Amniotic epithelial cell (primary cell): ENCODE data around the gene MAGEA12.
"Not testable (repeated sequence)": the region's sequence is repeated elsewhere in the genome, so short reads cannot be mapped to it uniquely, and the experiment has no call there.

ENCODE experiments used
- DNase-seq: peaks from one replicate; pipeline ENCODE4 v3.0.0-alpha.2; 2010; ENCODE audit warnings: low read depth

MAGEA12 gene, protein sequence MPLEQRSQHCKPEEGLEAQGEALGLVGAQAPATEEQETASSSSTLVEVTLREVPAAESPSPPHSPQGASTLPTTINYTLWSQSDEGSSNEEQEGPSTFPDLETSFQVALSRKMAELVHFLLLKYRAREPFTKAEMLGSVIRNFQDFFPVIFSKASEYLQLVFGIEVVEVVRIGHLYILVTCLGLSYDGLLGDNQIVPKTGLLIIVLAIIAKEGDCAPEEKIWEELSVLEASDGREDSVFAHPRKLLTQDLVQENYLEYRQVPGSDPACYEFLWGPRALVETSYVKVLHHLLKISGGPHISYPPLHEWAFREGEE

DNA sequence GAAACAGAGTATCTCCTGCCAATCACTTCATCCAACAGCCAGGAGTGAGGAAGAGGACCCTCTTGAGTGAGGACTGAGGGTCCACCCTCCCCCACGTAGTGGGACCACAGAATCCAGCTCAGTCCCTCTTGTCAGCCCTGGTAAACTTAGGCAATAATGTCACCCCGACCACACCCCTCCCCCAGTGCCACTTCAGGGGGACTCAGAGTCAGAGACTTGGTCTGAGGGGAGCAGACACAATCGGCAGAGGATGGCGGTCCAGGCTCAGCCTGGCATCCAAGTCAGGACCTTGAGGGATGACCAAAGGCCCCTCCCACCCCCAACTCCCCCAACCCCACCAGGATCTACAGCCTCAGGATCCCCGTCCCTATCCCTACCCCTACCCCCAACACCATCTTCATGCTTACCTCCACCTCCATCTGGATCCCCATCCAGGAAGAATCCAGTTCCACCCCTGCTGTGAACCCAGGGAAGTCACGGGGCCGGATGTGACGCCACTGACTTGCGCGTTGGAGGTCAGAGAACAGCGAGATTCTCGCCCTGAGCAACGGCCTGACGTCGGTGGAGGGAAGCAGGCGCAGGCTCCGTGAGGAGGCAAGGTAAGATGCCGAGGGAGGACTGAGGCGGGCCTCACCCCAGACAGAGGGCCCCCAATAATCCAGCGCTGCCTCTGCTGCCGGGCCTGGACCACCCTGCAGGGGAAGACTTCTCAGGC, at the start of gene MAGEA12, which contains the start of gene CSAG1:
TSS of gene MAGEA12 (plus strand) at position 497 of the 715 bp plus-strand sequence. CDS start 2,405 bp downstream, outside the sequence.
TSS of gene CSAG1 (minus strand) at position 461 of the 715 bp plus-strand sequence. CDS start 1,261 bp downstream, outside the sequence.
- no peak for DNase-seq

GRCh38 chrX:152697952-152698931, 35.3 kb upstream of the MAGEA12 start, which contains the start of gene MAGEA3:
MAGEA3 (plus strand) TSS chrX:152698794; CDS start chrX:152700833, 2,039 bp downstream.
- DNase-seq, result not testable (repeated sequence)

GRCh38 chrX:152700390-152700789, 33.2 kb upstream of the MAGEA12 start:
- not testable (repeated sequence) for DNase-seq

DNA sequence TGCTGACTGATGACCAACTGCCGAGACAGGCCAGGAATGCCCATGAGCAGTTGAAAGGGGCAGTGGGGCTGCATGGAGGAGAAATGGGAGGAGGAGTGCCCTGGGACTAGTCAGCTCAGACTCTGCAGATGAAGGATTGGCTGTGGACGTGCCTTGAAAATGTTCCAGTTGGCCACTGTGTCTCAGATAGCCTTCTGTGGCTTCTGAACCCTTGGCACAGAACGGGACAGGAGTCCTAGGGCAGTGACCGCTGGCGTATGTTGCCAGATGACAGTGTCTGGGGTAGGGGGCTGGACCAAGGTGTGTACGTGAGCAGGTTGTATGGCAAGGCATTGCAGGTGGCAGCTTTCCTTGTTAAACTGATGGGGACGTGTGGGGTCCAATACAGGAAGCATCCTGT, 27.1 kb upstream of the MAGEA12 start:
- not testable (repeated sequence) for DNase-seq

GRCh38 chrX:152709173-152709572, 24.4 kb upstream of the MAGEA12 start, which contains the start of gene CSAG2:
CSAG2 (minus strand) TSS chrX:152709273; CDS start chrX:152709112, 161 bp downstream.
- DNase-seq, result not testable (repeated sequence)

- DNase-seq, result not testable (repeated sequence)
Measured at GRCh38 chrX:152713195-152713594, 20.4 kb upstream of the MAGEA12 start.

GRCh38 chrX:152713815-152714787, 19.5 kb upstream of the MAGEA12 start, which contains the start of gene MAGEA2B:
MAGEA2B (plus strand) TSS chrX:152714628; CDS start chrX:152717107, 2,479 bp downstream.
- DNase-seq, result not testable (repeated sequence)

DNA sequence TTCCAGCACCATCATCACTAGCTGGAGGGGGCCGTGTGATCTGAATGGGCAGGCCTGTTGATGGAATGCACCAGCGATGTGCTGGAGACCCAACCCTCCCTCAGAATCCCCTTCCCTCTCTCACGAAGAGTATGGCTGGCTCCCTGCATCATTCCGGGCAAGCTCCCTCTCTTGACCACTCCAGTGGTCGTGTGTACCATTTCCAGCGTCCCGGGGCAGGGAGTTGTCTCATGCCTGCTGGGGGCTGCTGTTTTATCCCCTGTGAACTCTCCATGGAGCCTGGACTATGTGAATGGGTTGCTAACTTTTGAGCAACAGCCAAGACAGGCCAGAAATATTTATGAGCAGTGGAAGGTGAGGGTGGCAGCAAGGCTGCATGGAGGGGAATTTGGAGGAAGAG, 8.1 kb upstream of the MAGEA12 start:
- no peak for DNase-seq

- DNase-seq, result not testable (repeated sequence)
Measured at GRCh38 chrX:152734143-152734858, 744 bp downstream of the MAGEA12 start.

DNA sequence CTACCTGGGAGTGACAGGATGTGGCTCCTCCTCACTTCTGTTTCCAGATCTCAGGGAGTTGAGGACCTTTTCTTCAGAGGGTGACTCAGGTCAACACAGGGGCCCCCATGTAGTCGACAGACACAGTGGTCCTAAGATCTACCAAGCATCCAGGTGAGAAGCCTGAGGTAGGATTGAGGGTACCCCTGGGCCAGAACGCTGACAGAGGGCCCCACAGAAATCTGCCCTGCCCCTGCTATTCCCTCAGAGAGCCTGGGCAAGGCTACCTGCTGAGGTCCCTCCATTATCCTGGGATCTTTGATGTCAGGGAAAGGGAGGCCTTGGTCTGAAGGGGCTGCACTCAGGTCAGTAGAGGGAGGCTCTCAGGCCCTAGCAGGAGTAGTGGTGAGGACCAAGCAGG, 1.5 kb downstream of the MAGEA12 start:
- DNase-seq, result no peak

GRCh38 chrX:152735860-152736511, 2.4 kb downstream of the MAGEA12 start:
- DNase-seq, result no peak

DNA sequence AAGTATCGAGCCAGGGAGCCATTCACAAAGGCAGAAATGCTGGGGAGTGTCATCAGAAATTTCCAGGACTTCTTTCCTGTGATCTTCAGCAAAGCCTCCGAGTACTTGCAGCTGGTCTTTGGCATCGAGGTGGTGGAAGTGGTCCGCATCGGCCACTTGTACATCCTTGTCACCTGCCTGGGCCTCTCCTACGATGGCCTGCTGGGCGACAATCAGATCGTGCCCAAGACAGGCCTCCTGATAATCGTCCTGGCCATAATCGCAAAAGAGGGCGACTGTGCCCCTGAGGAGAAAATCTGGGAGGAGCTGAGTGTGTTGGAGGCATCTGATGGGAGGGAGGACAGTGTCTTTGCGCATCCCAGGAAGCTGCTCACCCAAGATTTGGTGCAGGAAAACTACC, 3.0 kb downstream of the MAGEA12 start:
- DNase-seq, result not testable (repeated sequence)

DNA sequence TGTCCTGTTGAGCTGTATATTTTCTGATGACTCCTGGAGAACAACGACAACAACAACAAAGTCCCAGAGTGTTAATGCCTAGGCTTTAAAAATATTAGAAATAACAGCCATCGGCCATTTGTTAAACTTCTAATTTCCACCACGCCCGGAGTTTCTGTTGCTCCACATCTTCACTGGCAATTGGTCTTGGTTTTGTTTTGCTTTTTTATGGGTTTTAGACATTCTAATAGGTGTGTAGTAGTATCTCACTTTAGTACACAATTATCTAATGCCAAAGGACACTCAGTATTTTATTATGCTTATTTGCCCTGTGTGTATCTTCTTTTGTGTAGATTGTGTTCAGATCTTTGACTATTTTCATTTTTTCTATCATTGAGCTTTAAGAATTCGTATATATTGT, 5.0 kb downstream of the MAGEA12 start:
- no peak for DNase-seq

DNA sequence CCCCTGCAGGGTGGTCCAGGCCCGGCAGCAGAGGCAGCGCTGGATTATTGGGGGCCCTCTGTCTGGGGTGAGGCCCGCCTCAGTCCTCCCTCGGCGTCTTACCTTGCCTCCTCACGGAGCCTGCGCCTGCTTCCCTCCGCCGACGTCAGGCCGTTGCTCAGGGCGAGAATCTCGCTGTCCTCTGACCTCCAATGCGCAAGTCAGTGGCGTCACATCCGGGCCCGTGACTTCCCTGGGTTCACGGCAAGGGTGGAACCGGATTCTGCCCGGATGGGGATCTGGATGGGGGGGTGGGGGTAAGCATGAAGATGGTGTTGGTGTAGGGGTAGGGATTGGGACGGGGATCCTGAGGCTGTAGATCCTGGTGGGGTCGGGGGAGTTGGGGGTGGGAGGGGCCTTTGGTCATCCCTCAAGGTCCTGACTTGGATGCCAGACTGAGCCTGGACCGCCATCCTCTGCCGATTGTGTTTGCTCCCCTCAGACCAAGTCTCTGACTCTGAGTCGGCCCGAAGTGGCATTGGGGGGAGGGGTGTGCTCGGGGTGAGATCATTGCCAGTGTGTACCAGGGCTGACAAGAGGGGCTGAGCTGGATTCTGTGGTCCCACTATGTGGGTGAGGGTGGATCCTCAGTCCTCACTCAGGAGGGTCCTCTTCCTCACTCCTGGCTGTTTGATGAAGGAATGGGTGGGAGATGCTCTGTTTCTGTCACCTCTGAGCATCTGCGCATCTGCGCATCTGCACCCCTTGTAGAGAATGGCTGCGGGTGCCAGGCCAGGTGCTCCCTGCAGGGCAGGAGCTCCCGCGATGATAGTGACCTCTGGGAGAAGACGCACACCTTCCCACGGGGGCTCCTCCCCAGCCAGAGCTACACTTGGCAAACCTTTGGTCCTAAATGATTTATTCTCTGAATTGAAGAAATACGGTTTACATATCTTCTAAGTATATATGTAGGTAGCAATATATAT, 20.4 kb downstream of the MAGEA12 start, which contains the start of gene MAGEA2:
TSS of gene MAGEA2 (minus strand) at position 157 of the 965 bp plus-strand sequence. CDS start 2,479 bp downstream, outside the sequence.
- not testable (repeated sequence) for DNase-seq

- DNase-seq, result not testable (repeated sequence)
Measured at GRCh38 chrX:152754871-152755270, 21.3 kb downstream of the MAGEA12 start.

DNA sequence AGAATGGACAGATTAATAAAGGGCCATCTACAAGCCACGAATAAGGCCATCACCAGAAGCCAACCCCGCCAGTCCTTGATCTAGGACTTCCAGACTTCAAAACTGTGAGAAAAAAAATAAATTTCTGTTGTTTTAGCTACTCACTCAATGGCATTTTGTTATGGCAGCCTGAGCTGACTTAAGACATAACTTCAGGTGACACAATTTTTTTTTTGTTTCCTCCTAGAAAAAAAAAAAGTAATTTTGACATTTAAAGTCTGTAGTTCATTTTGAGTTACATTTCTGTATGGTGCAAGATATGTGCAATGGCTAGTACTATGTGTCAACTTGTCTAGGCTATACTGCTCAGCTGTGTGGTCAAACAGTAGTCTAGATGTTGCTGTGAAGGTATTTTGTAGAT, 25.4 kb downstream of the MAGEA12 start, which contains the start of gene CSAG3:
TSS of gene CSAG3 (plus strand) at position 301 of the 400 bp plus-strand sequence.
- not testable (repeated sequence) for DNase-seq

GRCh38 chrX:152759544-152759943, 26.0 kb downstream of the MAGEA12 start:
- not testable (repeated sequence) for DNase-seq
